Suprapubic skin (tissue), 4 donors: Measurements from ENCODE around the gene LRIG3. TPM values are rescaled to one million over a fixed set of nuclear protein-coding genes. Genes with fewer than 3 reads are reported as not detected.
A peak's percentile ranks its signal among the peaks of the same experiment; 100 is the strongest.

Experiments used
- DNase-seq, 2 donors: peaks; one replicate each; pipeline ENCODE4 v3.0.0-alpha.2; 2019; ENCODE audit warnings: low spot score in 2 of 2
- H3K27ac ChIP-seq: fragments of 200-600 bp; sonication (generic); one replicate; pipeline ENCODE4 v1.5.1; 2019
- H3K27me3 ChIP-seq: fragments of 200-600 bp; sonication (generic); one replicate; pipeline ENCODE4 v1.5.1; 2019
- H3K36me3 ChIP-seq: fragments of 200-600 bp; sonication (generic); one replicate; pipeline ENCODE4 v1.5.1; 2019
- H3K4me1 ChIP-seq: fragments of 200-600 bp; sonication (generic); one replicate; pipeline ENCODE4 v1.5.1; 2019
- H3K4me3 ChIP-seq: fragments of 200-600 bp; sonication (generic); one replicate; pipeline ENCODE4 v1.5.1; 2019; ENCODE audit warnings: mild to moderate bottlenecking
- H3K9me3 ChIP-seq: fragments of 200-600 bp; sonication (generic); one replicate; pipeline ENCODE4 v1.5.1; 2019
- EP300 ChIP-seq: sonication (generic); formaldehyde crosslinking; IDR thresholded peaks from one replicate; pipeline ENCODE4 v1.6.1; 2017; ENCODE audit warnings: antibody characterized with exemption
- POLR2A ChIP-seq, 2 donors: fragments of 450-650 bp; IDR thresholded peaks; one replicate each; pipeline ENCODE4 v1.6.1; 2017; ENCODE audit warnings: antibody characterized with exemption in 2 of 2, mild to moderate bottlenecking in 2 of 2, moderate library complexity in 2 of 2
- POLR2AphosphoS5 ChIP-seq, 3 donors: sonication (generic); formaldehyde crosslinking; IDR thresholded peaks; one replicate each; pipeline ENCODE4 v1.6.1; 2017; ENCODE audit warnings: antibody characterized with exemption in 3 of 3
- WGBS: methylation state at CpG from one replicate; pipeline ENCODE4 v1.1.5; 2018; 5-methylcytosine and 5-hydroxymethylcytosine counted together
- total RNA-seq, 4 donors: library from RNA; depleted of rRNA; stranded (reverse); fragments of >200 nt; gene quantifications; one replicate each; pipeline ENCODE4 v1.1.0, GENCODE V29; 2016
- TF ChIP-seq, protein P1 (sequence below), 2 donors: fragments of 200-600 bp in 1 of 2; fragments of 450-650 bp in 1 of 2; sonication (generic) in 1 of 2; IDR thresholded peaks; one replicate each; pipeline ENCODE4 v1.5.1; 2016 to 2019; ENCODE audit warnings: antibody characterized with exemption in 2 of 2, mild to moderate bottlenecking in 1 of 2, moderate library complexity in 1 of 2

LRIG3 gene
- total RNA-seq, 4 donors from 2014 or later = 56.5 to 225 (median 110) TPM

DNA sequence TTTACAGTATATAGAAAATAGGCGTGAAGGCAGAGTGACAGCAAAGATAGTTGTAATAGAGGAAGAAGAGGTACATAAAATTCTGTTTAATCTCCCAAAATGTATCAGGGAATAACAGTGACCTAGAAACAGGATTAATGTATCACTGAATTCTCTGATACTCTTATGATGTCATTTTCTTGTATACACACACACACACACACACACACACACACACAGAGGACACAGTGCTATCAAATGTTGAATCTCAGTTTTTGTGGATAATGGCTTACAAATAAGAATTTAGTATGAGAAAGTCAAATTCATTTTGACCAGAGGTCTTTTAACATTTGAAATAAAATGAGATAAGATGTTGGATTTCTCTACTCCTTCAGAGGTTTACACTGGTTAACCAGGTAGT lies 4.3 kb upstream of the LRIG3 start:
- H3K27ac ChIP-seq = no peak overlapping the region
- H3K27me3 ChIP-seq = no peaks in the 10 kb centered on the region
- H3K4me1 ChIP-seq = peaks cover 37% of the 10 kb centered on the region
- 94% methylated on average over 1 of the region's 1 CpG for WGBS
- TF ChIP-seq EP300 = no peak
- TF ChIP-seq, protein P1, sequence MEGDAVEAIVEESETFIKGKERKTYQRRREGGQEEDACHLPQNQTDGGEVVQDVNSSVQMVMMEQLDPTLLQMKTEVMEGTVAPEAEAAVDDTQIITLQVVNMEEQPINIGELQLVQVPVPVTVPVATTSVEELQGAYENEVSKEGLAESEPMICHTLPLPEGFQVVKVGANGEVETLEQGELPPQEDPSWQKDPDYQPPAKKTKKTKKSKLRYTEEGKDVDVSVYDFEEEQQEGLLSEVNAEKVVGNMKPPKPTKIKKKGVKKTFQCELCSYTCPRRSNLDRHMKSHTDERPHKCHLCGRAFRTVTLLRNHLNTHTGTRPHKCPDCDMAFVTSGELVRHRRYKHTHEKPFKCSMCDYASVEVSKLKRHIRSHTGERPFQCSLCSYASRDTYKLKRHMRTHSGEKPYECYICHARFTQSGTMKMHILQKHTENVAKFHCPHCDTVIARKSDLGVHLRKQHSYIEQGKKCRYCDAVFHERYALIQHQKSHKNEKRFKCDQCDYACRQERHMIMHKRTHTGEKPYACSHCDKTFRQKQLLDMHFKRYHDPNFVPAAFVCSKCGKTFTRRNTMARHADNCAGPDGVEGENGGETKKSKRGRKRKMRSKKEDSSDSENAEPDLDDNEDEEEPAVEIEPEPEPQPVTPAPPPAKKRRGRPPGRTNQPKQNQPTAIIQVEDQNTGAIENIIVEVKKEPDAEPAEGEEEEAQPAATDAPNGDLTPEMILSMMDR (IDR thresholded peaks at IDR 0.05) = no peak
- no peak for TF ChIP-seq POLR2AphosphoS5 (IDR thresholded peaks at IDR 0.05)
- no peak for TF ChIP-seq POLR2A (IDR thresholded peaks at IDR 0.05)
- DNase-seq = no peak
- H3K9me3 ChIP-seq = no peaks in the 10 kb centered on the region
- no peak overlapping the region for H3K4me3 ChIP-seq
- no peaks in the 10 kb centered on the region for H3K36me3 ChIP-seq

DNA sequence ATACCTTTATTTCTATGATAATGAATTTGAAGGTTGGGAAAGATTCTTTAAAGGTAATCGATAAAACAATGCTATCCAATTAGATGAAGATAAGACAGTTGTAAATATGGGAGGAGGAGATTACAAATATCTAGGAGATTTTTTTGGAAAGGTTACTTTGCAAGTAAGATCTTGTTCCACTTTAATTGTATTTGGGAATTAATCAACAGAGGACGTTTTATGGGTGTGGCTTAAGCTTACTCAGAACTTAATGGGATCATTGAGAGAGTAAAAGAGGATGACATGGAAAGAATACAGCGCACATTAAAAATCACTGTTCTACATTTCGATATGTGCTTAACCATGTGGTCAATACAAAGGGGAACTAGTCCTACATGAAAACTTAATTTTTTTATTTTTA lies 3.5 kb upstream of the LRIG3 start:
- Histone ChIP-seq H3K4me3 (no peak overlapping the region), H3K27ac (no peak overlapping the region), H3K4me1 (peaks cover 37% of the 10 kb centered on the region), H3K36me3 (no peaks in the 10 kb centered on the region), H3K27me3 (no peaks in the 10 kb centered on the region), H3K9me3 (no peaks in the 10 kb centered on the region)
- WGBS = 37% methylated on average over 4 of the region's 4 CpGs
- no peak for TF ChIP-seq POLR2AphosphoS5 (IDR thresholded peaks at IDR 0.05)
- DNase-seq = no peak

DNA sequence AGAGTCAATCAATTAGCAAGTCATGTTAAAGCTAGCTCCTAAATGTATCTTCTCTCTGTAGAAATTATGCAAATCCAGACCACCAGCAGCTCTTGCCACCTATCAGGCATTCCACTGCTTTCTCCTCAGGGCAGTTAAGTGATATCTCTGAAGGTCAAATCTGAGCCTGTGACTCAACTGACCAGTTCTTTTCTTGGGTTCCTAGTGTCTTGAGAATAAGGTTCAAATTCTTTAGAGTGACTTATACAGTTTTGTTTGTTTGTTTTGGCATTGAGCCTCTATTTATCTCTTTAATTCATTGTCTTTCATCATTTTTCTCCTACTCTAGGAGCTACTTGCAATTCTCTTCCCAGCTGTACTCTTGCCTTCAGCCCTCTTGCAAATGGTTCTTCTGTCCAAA lies 2.5 kb upstream of the LRIG3 start:
- Histone ChIP-seq H3K4me3 (no peak overlapping the region), H3K4me1 (peaks cover 37% of the 10 kb centered on the region), H3K9me3 (no peaks in the 10 kb centered on the region), H3K27ac (peak overlapping the region; percentile 30), H3K27me3 (no peaks in the 10 kb centered on the region), H3K36me3 (no peaks in the 10 kb centered on the region)
- DNase-seq = no peak
- TF ChIP-seq EP300 = no peak
- TF ChIP-seq, protein P1 (IDR thresholded peaks at IDR 0.05) = no peak
- TF ChIP-seq POLR2A (IDR thresholded peaks at IDR 0.05) = no peak
- no peak for TF ChIP-seq POLR2AphosphoS5 (IDR thresholded peaks at IDR 0.05)

DNA sequence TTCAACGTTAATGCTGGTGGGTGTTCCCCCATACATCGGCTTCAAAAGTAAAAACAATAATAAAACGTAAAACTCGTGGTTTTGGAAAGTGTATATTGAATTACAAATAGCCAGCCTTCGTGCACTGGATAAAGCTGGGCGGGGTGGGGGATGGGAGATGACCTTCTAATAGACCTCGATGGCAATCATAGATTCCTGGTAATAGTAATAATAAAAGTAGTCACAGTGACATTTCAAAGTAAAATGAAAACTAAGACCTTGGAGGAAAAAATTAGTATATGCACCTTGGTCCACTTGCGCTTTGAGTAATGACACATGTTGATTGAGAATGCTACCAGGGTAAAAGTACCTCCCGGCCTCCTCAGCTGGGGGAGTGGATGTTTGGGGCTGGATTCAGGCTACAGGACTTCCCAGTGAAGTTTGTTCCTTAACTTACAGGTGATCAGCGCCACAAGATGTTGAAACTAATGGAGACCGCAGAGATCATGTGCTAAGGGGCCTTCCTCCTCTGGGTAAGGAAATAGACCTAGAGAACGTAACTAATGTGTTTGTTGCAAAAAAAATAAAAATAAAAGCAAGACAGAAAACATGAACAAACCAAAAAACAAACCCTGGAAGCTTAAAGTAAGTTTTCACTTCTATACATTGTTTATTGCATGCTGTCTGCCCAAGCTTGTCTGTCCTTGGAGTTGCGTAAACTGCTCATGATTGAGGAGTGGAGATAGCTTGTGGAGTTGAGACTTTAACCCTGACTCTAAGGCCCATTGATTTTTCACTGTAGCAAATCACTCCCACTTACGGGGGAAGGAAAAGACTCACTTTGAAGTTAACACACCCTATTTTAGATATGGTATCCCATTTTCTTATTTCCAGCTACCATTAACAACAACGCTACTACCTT lies 907 bp upstream of the LRIG3 start:
- H3K36me3 ChIP-seq = no peaks in the 10 kb centered on the region
- H3K27ac ChIP-seq = peak overlapping the region; percentile 93
- 48% methylated on average over 15 of the region's 15 CpGs for WGBS
- no peak for DNase-seq
- H3K4me1 ChIP-seq = peaks cover 46% of the 10 kb centered on the region
- H3K27me3 ChIP-seq = no peaks in the 10 kb centered on the region
- TF ChIP-seq POLR2AphosphoS5 (IDR thresholded peaks at IDR 0.05) (no peak), POLR2A (IDR thresholded peaks at IDR 0.05) (no peak)
- TF ChIP-seq, protein P1 (IDR thresholded peaks at IDR 0.05) = no peak
- peak overlapping the region; percentile 71 for H3K4me3 ChIP-seq
- no peaks in the 10 kb centered on the region for H3K9me3 ChIP-seq

DNA sequence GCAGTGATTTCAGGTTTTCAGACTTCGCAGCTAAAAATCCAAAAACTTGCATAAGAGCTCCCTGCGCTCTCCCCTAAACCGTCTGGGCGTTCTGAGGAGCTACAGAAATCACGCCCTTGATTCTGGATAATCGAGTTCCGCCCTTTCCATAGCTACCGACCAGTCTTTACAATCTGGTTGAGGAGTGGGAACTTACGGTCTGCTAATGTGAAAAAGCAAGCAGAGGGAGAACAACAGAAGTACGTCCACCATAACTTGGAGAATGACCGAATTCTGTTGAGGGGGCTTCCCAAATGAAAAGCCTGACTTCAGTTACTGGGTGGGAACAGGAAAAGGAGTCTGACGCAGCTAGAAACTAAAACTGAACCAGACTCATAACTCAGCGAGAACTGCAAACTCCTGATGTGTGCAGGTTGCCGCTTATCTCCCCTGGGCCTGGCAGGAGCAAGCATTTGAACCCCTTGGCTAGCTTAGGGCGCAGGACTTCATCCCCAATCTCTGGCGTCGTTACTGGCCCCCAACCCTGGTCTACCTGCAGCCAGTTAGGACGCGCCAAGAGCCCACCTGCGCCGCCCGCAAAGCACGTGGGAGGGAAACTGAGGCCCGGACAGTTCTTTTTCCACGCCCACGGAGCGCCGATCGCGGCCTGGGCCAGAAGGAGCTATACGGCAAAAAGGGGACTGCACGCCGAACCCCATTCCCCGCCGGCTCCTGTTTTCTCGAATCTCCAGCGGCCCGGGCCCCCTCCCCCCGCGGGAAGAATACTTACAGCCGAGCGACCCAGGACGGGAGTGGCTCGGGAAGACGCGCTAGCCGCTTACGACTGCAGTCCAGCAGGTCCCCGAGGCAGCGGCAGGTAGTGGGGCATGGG lies 838 bp downstream of the LRIG3 start:
- peak; percentile 73 to 81 for DNase-seq
- H3K4me1 ChIP-seq = peaks cover 55% of the 10 kb centered on the region
- WGBS = under 1% methylated on average over 38 of the region's 50 CpGs
- peak; percentile 28 to 85 (median 62) for TF ChIP-seq POLR2AphosphoS5 (IDR thresholded peaks at IDR 0.05)
- TF ChIP-seq, protein P1 (IDR thresholded peaks at IDR 0.05) = no peak
- TF ChIP-seq EP300 = peak; percentile 37
- TF ChIP-seq POLR2A (IDR thresholded peaks at IDR 0.05) = peak; percentile 32 to 45
- H3K27me3 ChIP-seq = no peaks in the 10 kb centered on the region
- peak overlapping the region; percentile 71 for H3K4me3 ChIP-seq
- no peaks in the 10 kb centered on the region for H3K9me3 ChIP-seq
- peak overlapping the region; percentile 93 for H3K27ac ChIP-seq
- H3K36me3 ChIP-seq = no peaks in the 10 kb centered on the region
